Fibroblast of skin of left quadriceps (primary cell): ENCODE results near the gene SLC25A40.
"Not testable (repeated sequence)": the region's sequence is repeated elsewhere in the genome, so short reads cannot be mapped to it uniquely, and the experiment has no call there.

Experiments
- DNase-seq, 2 experiments: peaks; one replicate each; pipeline ENCODE4 v3.0.0-alpha.2; 2013; ENCODE audit warnings: low read depth in 2 of 2

SLC25A40 gene

GRCh38 chr7:87876040-87876868 is at the start of gene SLC25A40, which contains the start of gene DBF4:
TSS of gene SLC25A40 (minus strand) at chr7:87876360. CDS start at chr7:87858727, 17,633 bp downstream.
TSS of gene DBF4 (plus strand) at chr7:87876493. CDS start at chr7:87876733, 240 bp downstream.
- DNase-seq = peak; percentile 83 to 86

GRCh38 chr7:87922759-87923395 is 46.7 kb upstream of the SLC25A40 start:
- DNase-seq = not testable (repeated sequence)

GRCh38 chr7:87920578-87920977 is 44.4 kb upstream of the SLC25A40 start:
- DNase-seq = no peak

- DNase-seq = no peak
These were observed 43.7 kb upstream of the SLC25A40 start for GRCh38 chr7:87919875-87920274.

GRCh38 chr7:87918740-87919139 is 42.6 kb upstream of the SLC25A40 start:
- DNase-seq = no peak

- DNase-seq = no peak
These were observed 36.0 kb upstream of the SLC25A40 start for GRCh38 chr7:87912121-87912520.

GRCh38 chr7:87908814-87909213 is 32.7 kb upstream of the SLC25A40 start:
- DNase-seq = not testable (repeated sequence)

- DNase-seq = peak; percentile 6 to 9
These were observed 31.2 kb upstream of the SLC25A40 start for GRCh38 chr7:87907136-87907906.

GRCh38 chr7:87899255-87899654 is 23.1 kb upstream of the SLC25A40 start:
- no peak for DNase-seq

- no peak for DNase-seq
These were observed 19.2 kb upstream of the SLC25A40 start for GRCh38 chr7:87895363-87895762.

GRCh38 chr7:87886875-87887274 is 10.7 kb upstream of the SLC25A40 start:
- peak; percentile 28 to 29 for DNase-seq

GRCh38 chr7:87885018-87885417 is 8.9 kb upstream of the SLC25A40 start:
- DNase-seq = no peak

- no peak for DNase-seq
These were observed 6.2 kb upstream of the SLC25A40 start for GRCh38 chr7:87882151-87882937.

- peak in 1 of 2 experiments; percentile 6 for DNase-seq
These were observed 2.1 kb upstream of the SLC25A40 start for GRCh38 chr7:87878208-87878735.

- no peak for DNase-seq
These were observed 1.3 kb upstream of the SLC25A40 start for GRCh38 chr7:87877366-87878040.

GRCh38 chr7:87876869-87877234 is 692 bp upstream of the SLC25A40 start:
- peak; percentile 18 to 20 for DNase-seq

GRCh38 chr7:87875151-87876039 is 765 bp downstream of the SLC25A40 start:
- no peak for DNase-seq

- no peak for DNase-seq
These were observed 2.1 kb downstream of the SLC25A40 start for GRCh38 chr7:87874066-87874465.

GRCh38 chr7:87873328-87873727 is 2.8 kb downstream of the SLC25A40 start:
- DNase-seq = not testable (repeated sequence)

GRCh38 chr7:87872346-87872745 is 3.8 kb downstream of the SLC25A40 start:
- no peak for DNase-seq
